ENCODE data around the gene MCM3AP.
"Not testable (repeated sequence)": the region's sequence is repeated elsewhere in the genome, so short reads cannot be mapped to it uniquely, and the experiment has no call there.

MCM3AP gene

DNA sequence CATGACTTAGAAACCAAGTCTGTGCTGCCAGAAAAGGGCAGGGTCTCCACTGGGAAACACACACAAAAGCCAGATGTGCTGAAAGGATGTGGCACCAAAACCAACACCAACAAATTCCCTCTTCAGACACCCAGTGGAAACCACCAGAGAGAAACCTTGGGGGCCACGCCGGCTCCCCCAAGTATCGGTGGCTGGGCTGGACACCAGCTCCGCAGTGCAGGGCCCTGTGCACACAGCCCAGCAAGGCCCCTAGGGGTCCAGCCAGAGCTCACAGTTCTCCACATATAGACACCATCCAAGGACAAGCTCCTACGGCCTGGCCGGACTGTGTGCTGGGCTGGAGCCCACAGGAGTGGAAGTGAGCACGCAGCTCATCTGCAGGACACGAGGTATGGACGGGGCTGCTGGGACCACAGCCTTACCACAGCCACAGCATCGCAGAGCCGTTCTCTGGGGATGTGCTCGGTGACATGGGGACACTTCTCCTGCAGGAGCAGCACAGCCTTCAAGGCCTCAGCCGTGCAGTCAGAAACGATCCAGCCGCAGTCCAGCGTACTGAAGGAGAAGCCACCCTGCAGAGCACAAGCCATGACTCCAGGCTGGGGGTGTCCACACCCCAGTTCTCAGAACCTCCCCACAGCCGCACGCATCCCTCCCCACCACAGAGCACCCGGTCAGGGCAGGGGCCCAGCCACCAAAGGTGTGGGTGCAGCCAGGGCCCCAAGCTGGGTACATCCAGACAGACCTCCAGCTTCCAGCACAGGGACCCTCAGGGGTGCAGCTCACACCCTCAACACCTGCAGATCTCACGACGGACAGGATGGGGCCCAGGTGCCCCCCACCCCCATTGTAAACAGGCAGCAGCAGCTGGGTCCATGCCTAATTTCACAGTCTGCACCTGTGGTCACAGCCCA lies 78.1 kb downstream of the MCM3AP start:
- in situ Hi-C loops (cut with MboI; ENCODE audit: low sequenced_read_pairs), result no loop called here

DNA sequence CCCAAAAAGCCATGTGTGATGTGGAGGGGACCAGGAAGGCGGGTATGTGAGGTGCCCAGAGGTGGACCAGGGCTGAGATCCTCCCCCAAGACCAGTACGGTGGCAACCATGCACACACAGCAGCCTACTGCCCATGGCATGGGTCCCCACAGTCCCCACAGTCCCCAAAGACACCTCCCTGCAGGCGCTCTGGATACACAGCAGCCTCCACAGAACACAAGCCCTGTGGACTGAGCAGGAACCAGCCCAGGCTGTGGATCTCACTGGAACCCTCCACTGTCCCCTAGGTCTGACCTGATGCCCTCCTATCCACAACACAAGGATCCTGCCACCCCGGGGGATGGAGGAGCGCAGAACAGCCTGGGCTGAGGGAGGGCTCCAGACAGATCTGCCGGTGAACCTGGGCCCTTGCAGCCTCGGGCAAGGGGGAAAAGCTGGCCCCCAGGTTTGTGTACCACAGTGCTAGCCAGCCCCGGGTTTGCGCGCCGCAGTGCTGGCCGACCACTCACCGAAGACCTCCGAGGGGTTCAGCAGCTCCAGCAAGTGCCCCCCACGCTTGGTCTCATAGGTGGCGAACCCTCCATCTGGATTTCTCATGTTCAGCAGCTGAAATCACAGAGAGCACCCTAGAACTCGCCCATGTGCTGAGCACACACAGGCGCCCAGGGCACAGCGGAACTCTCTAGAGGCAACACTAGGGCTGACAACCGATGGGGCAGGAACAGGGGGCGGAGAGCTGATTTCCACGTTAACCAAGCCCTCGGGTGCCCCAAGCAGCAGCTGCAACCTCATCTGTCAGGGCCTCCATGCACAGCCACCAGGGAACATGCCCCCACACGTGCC lies 79.0 kb downstream of the MCM3AP start:
- in situ Hi-C loops (cut with MboI; ENCODE audit: low sequenced_read_pairs), result no loop called here

DNA sequence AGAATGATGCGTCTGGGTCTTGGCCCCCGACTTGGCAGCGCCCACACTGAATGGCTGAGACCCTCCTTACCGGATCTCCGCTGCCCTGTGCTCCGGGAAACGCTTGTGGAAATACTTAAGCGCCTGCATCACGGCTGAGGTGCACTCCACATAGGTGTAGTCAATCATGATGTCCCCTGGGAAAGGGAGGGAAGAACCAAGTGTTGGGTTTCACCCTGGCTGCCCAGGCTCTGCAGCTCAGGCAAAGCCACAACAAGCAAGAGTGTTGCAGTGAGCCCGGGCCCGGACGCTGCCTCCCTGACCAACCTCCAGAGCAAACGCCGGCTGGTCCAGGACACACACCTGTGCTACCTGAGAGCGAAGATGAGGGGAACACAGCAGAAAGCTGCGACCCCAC lies 79.6 kb downstream of the MCM3AP start:
- in situ Hi-C loops (cut with MboI; ENCODE audit: low sequenced_read_pairs), result no loop called here

DNA sequence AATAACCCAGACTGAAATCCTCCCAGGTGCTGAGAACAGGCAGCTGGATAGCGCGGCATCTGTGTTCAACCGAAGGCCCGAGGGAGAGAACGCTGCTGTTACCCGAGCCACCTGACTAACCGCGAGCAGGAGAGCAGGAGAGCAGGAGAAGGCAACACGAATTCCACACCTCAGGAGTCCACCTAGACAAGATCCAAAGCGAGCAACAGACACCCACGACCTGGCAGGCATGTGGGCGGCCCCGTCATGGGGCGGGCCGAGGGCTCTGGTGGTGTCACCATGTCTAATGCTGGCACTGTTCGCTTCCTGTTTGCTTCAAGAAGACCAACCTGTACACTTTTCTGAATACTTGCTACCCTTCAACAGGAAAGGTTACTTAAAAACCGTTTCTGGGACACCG lies 80.2 kb downstream of the MCM3AP start:
- in situ Hi-C loops (cut with MboI; ENCODE audit: low sequenced_read_pairs), result no loop called here

DNA sequence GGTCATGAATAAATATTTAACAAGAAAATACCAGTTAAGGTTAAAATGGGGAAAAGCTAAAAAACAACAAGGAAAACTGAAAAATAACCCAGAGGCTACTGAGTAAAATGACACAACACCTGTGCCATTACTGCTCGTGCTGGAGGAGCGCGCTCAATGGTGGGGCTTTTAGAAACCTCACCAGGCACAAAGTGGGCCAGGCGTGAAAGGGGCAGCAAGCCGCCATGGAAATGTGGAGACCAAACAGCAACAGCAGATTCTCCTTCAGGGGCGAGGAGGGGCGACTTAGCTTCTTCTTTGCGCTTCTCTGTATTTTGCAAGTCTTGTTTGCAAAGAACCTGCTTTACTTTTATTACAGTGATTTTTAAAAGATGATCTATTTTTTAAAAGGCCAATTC lies 82.2 kb downstream of the MCM3AP start:
- in situ Hi-C loops (cut with MboI; ENCODE audit: low sequenced_read_pairs), result no loop called here

DNA sequence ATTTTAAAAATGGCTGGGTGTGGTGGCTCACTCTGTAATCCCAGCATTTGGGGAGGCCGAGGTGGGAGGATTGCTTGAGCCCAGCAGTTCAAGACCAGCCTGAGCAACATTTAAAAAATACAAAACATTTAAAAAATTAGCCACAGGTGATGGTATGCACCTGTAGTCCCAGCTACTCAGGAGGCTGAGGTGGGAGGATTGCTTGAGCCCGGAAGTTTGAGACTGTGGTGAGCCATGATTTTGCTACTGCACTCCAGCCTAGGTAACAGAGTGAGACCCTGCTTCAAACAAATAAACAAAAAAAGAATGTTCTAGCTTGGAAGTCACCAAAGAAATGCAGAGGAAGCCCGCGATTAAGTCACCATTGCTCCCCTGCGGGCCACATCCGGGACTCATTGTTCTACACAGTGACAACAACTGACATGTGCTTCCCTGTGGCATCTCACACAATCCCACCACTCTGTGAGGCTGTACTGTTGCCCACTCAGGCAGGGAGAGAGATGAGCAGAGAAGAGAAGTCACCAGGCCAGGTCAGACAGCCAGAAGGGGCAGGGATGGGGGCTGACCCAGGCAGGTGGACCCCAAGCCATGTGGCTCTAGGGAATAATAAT lies 82.7 kb downstream of the MCM3AP start:
- in situ Hi-C loops (cut with MboI; ENCODE audit: low sequenced_read_pairs), result no loop called here

DNA sequence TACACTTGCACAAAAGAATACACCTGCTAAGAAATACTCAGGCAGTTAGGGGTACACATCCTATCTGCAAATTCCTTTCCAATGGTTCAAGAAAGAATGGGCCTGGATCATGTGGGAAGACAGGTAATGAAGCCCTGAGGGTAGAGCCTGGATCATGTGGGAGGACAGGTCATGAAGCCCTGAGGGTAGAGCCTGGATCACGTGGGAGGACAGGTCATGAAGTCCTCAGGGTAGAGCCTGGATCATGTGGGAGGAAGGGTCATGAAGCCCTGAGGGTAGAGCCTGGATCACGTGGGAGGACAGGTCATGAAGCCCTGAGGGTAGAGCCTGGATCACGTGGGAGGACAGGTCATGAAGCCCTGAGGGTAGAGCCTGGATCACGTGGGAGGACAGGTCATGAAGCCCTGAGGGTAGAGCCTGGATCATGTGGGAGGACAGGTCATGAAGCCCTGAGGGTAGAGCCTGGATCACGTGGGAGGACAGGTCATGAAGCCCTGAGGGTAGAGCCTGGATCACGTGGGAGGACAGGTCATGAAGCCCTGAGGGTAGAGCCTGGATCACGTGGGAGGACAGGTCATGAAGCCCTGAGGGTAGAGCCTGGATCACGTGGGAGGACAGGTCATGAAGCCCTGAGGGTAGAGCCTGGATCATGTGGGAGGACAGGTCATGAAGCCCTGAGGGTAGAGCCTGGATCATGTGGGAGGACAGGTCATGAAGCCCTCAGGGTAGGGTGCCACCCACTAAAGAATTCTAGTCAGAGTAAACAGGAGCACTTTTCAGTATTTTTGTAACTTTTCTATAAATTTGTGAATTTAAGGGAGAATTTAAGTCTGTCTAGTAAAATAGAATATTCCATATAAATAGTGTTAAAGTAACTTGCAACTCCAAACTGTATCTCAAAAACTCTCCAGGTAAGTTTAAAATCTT lies 84.3 kb downstream of the MCM3AP start:
- in situ Hi-C loops (cut with MboI; ENCODE audit: low sequenced_read_pairs), result not testable (repeated sequence)

DNA sequence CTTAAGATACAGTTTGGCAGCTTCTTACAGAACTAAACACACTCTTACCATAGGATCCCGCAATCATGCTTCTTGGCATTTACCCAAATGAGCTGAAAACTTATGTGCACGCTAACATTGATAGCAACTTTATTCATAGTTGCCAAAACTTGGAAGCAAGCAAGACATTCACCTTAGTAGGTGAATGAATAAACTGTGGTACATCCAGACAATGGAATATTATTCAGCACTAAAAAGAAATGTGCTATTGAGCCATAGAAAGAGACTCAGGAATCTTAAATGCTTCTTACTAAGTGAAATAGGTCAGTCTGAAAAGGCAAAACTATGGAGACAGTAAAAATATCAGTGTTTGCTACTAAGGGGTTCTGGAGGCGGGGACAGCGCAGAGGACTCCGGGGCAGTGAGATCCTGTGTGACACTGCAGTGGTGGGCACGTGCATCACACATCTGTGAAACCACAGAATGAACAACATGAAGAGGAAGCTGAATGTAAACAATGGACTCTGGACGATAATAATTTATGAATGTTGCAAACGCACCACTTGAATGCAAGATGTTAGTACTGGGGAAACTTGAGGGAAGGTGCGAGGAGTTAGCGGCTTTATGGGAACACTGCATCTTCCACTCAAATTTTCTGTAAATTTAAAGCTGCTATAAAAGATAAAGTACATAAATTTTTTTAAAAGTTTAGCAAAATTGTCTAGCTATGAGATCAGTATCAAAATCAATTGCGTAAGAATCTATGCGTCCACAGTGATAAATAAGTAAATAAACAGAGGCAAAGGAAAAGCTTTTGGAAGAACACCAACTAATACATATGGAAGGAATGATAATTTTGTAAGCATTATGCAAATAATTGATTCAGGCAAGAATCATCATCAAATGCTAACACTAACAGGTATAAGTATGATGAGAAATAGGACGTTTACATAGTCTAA lies 85.7 kb downstream of the MCM3AP start:
- in situ Hi-C loops (cut with MboI; ENCODE audit: low sequenced_read_pairs), result no loop called here

DNA sequence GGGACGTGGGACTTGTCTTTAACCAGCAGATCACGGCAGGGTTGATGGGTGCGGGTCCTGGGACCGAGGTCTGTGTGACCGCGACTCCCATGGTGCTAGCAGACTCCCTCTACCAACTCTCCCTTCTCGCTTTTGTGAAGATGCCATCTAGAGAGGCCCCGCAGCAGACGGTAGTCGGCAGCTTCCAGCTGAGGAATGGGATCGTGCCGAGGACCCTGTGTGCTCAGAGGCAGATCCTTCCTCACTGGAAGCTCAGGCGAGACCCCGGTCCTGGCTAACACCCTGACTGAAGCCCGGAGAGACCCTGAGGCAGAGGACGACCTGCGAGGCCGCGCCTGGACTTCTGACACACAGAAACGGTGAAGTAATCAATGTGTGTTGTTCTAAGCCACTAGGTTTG lies 88.7 kb downstream of the MCM3AP start:
- in situ Hi-C loops (cut with MboI; ENCODE audit: low sequenced_read_pairs), result no loop called here

DNA sequence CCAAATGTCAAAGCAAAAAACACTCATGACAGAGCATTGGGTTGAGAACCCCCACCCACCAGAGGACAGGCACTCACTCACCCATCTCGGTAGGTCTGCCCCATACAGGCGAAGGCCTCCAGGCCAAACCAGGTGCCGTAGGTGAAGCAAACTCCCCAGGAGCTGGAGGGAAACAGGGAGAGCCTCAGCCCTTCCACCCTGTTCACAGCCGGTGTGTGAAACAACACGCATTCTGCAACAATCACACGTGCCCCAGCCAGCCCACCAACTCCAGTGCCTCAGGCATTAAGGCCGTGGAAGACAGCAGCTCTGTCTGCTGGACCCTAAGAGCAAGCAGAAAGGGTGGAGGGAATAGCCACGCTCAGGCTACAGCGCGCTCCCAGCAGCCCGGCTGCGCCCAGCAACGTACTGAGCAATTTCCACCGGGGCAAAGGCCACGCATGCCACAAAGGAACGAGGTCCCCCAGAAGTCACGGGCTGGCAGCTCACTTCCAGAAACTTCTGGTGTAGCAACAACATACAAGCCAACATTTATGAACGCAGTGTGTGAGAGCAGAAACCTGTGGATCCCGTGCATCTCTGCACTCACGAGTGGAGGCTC lies 89.7 kb downstream of the MCM3AP start:
- in situ Hi-C loops (cut with MboI; ENCODE audit: low sequenced_read_pairs), result no loop called here

DNA sequence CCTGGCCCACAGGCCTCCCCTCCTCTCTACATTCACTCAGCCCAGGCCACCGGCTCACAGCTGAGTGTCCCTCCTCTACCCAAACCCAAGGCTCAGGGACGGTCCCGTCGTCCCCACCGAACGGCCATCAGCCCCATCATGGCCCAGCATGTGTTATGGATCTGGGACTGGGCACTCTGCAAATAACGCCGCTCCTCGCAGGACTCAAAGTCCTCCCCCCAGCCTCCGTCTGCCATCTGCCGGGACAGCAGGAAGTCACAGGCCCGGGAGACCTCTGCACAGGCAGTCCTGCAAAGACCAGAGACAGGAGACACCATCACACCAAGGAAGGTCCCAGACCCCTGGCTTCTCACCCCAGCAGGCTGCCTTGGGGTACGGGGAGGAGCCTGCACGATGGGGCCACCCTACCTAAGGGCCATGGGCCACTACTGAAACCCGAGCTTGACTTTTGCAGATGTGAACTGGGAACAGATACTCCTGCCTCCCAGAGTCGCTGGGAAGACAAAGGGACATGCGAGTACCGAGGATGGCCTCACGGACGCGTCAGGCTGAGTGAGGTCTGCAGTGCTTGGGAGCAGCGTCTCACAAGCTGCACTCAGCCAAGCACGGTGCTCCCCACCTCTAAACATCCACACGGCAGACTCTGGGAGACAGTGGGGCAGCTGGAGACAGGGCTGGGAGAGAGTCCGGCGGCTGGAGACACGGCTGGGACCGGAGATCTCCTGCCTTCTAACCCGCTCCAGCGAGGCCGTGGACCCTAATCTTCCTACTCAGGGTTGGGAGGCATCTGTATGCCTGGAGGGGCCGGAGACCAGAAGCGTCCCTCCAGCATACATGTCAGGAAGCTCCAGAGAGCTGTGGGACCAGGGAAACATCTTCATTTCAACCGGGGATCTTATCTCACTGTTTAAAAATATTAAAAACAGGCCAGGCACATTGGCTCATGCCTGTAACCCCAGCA lies 90.8 kb downstream of the MCM3AP start:
- in situ Hi-C loops (cut with MboI; ENCODE audit: low sequenced_read_pairs), result no loop called here

DNA sequence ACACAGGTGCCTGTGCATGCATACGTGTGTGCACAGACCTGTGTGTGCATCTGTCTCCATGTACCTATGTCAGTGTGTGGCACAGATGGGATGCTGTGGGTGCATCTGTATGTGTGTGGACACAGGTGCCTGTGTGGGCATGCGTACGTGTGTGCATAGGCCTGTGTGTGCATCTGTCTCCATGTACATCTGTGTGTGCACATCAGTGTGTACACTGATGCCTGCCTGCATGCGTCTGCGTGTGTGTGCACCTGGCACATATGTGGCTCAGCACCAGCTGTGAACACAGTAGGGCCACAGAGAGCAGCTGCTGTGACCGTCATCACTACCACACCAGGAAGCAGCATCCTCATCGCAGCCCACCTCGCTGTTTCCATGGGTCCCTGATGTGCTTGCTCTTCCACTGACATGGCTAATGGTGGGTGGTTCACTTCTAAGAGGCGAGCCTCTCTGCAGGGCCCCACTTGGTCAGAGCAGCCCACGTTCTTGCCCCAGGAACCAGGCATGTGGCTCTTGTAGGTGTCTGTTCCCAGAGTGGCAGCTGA lies 91.5 kb downstream of the MCM3AP start:
- in situ Hi-C loops (cut with MboI; ENCODE audit: low sequenced_read_pairs), result no loop called here

DNA sequence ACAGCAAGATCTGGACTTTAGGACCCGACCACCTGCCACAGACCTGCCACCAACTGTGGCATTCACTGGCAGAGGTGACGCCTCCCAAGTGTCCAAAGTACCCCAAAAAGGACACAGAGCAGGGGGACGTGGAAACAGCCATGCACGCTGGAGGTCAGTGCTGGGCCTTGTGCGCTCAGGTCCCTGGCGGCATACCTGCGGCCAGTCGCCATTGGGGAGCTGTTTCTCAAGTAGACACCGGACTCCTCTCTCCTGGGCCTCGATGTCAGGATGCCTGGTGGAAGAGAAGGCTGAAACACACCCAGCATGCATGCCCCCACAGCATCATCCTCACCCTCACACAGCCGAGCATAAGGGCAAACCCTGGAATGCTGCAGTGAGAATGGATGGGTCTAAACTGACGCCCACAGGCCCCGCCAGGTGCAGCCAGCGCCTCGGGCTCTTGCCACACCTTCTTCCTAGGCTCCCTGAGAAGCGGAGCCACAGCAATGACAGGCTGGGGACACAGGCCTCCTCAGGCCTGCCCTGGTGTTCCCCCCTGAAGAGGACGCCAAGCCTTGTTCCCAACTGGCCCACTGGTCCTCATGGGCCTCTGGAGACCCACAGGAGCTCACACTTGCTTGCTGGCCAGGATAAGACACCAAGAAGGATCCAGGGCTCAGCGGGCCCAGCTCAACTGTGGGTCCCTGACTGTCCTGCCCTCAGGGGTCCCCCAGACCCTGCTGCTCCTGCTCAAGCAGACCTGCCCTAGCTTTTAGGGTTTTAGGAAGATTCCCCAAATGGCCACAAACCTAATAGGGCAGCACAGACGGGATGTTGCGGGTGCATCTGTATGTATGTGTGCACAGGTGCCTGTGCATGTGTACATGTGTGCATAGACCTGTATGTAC lies 93.5 kb downstream of the MCM3AP start:
- in situ Hi-C loops (cut with MboI; ENCODE audit: low sequenced_read_pairs), result no loop called here

DNA sequence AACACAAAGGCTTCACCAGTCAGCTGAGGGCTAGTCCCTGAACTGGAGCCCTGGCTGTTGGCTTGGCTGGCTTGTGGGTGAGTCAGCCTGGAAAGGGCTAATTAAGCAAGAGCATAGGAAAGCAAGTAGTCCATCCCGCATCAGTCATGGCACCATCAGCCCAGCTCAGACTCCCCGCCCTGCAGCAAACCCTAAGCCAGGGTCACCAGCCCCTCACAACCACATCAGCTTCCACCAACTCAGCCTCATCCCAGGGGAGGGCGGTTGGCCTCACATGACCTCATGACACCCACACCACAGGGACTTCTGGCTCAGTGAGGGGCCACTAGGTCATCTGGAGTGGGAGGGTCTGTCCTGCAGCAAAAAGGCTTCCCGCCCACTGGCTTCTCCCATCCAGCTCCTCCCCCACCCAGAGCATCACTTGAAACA lies 94.1 kb downstream of the MCM3AP start:
- in situ Hi-C loops (cut with MboI; ENCODE audit: low sequenced_read_pairs), result no loop called here

DNA sequence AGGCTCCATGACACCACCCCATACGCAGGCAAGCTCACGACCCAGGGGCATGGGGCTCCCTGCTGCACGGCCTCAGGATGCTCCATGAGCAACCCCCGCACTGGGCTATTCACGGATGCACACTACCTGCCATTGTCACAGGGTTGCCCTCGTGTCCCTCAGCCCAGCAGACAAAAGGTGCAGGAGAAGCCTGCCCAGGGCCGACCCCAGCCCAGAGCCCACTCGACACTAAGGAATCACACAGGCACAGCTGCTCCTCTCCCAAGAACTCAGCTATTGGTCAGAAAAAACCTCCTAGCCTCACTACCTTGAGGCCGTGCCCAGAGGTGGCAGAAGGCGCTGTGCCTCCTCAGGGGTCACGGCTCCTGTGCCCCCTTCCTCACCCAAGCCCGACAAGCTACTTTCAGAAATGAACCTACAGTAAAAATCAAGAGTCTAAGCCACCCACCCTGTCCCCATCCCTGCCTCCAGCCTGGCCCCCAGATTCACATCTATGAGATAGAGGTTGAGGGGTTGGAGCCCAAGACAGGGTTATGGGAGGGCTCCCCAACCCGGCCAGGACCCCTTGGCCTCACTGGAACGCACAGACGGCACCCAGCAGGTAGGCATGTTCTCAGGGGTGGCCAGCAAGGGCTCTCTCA lies 94.8 kb downstream of the MCM3AP start:
- in situ Hi-C loops (cut with MboI; ENCODE audit: low sequenced_read_pairs), result no loop called here

DNA sequence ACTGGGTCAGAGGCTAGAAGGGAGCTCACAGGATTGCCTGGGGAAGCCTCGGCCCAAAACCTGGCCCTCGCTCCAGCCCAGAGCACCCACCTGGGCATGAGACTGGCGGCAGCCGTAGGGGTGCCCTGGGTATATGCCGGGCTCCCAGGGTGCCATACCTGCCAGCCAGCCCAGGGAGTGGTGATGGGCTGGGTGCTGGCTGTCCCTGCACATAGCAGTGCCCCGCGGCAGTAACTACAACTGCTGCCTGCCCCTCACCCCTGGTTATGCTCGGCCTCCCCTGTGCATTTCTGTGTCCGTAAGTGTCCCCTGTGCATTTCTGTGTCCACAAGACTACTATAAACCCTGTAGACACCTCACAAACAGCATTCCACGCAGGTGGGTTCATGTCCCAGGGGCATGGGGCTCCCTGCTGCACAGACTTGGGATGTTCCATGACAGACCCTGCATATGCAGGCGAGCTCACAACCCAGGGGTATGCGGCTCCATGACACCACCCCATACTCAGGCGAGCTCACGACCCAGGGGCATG lies 95.4 kb downstream of the MCM3AP start:
- in situ Hi-C loops (cut with MboI; ENCODE audit: low sequenced_read_pairs), result no loop called here

Measured in HL-60/S4 (cell line).